Renal pelvis (tissue), 12 donors: ENCODE measurements around the gene PAQR7. TPM values are rescaled to one million over a fixed set of nuclear protein-coding genes. Genes with fewer than 3 reads are reported as not detected.
A peak's percentile ranks its signal among the peaks of the same experiment; 100 is the strongest.

Experiments
- DNase-seq: peaks from one replicate; pipeline ENCODE4 v3.0.0-alpha.2; 2013
- long read RNA-seq, 16 experiments: transcript quantifications; one replicate each; lab custom pipeline, GENCODE V29; 2026
- polyA plus RNA-seq, 3 donors: library from polyadenylated mRNA; unstranded; fragments of 120-200 nt; gene quantifications; one replicate each; pipeline ENCODE4 v1.2.1, GENCODE V29; 2013; ENCODE audit not compliant: insufficient read length in 3 of 3

Gene PAQR7
- 10 to 100 TPM; 26.6 to 36.8 (median 36.3) TPM for polyA plus RNA-seq
- long read RNA-seq, donor 1, partial matches to known transcripts, result 0 of 12 reads
- long read RNA-seq, donor 1, other reads (novel, unspliced or antisense), result 11 of 12 reads
- long read RNA-seq, donor 2, partial matches to known transcripts, result 0 of 15 reads
- long read RNA-seq, donor 2, other reads (novel, unspliced or antisense), result 11 of 15 reads
- long read RNA-seq, donor 3, partial matches to known transcripts, result 0 of 11 reads
- long read RNA-seq, donor 3, other reads (novel, unspliced or antisense), result 10 of 11 reads
- long read RNA-seq, donor 4, partial matches to known transcripts, result 0 of 13 reads
- long read RNA-seq, donor 4, other reads (novel, unspliced or antisense), result 11 of 13 reads
- long read RNA-seq, donor 5, partial matches to known transcripts, result 11 of 11 reads
- long read RNA-seq, donor 5, other reads (novel, unspliced or antisense), result 0 of 11 reads
- long read RNA-seq, donor 6, partial matches to known transcripts, result 68 of 77 reads
- long read RNA-seq, donor 6, other reads (novel, unspliced or antisense), result 5 of 77 reads
- long read RNA-seq, donor 7, partial matches to known transcripts, result 0 of 30 reads
- long read RNA-seq, donor 7, other reads (novel, unspliced or antisense), result 29 of 30 reads
- long read RNA-seq, donor 8, partial matches to known transcripts, result 0 of 1 reads
- long read RNA-seq, donor 8, other reads (novel, unspliced or antisense), result 0 of 1 reads
- long read RNA-seq, donor 9, partial matches to known transcripts, result 0 of 23 reads
- long read RNA-seq, donor 9, other reads (novel, unspliced or antisense), result 22 of 23 reads
- long read RNA-seq, donor 10, partial matches to known transcripts, result 0 of 7 reads
- long read RNA-seq, donor 10, other reads (novel, unspliced or antisense), result 6 of 7 reads
- long read RNA-seq, donor 11, partial matches to known transcripts, result 8 of 10 reads
- long read RNA-seq, donor 11, other reads (novel, unspliced or antisense), result 0 of 10 reads
- long read RNA-seq, donor 12, partial matches to known transcripts, result 0 of 26 reads
- long read RNA-seq, donor 12, other reads (novel, unspliced or antisense), result 23 of 26 reads
- long read RNA-seq, donor 13, transcript PAQR7-201 (2 exons, 3,297 nt), result major isoform, 5 of 13 reads
- long read RNA-seq, donor 13, partial matches to known transcripts, result 0 of 13 reads
- long read RNA-seq, donor 13, other reads (novel, unspliced or antisense), result 8 of 13 reads
- long read RNA-seq, donor 14, result 0 reads
- long read RNA-seq, donor 15, transcript PAQR7-201 (2 exons, 3,297 nt), result major isoform, 5 of 14 reads
- long read RNA-seq, donor 15, partial matches to known transcripts, result 9 of 14 reads
- long read RNA-seq, donor 15, other reads (novel, unspliced or antisense), result 0 of 14 reads
- long read RNA-seq, donor 16, partial matches to known transcripts, result 0 of 17 reads
- long read RNA-seq, donor 16, other reads (novel, unspliced or antisense), result 16 of 17 reads

GRCh38 chr1:25875154-25875855 lies at the start of gene PAQR7:
Gene PAQR7, minus strand, starts transcription at chr1:25875708. Its CDS starts 11,869 bp downstream, at chr1:25863839.
- DNase-seq, result peak; percentile 73

GRCh38 chr1:25924454-25924853 lies 48.9 kb upstream of the PAQR7 start:
- no peak for DNase-seq

- DNase-seq, result peak; percentile 33
Observed at GRCh38 chr1:25922971-25923552, 47.6 kb upstream of the PAQR7 start.

- DNase-seq, result peak; percentile 65
Observed at GRCh38 chr1:25922056-25922970, 46.8 kb upstream of the PAQR7 start.

- DNase-seq, result no peak
Observed at GRCh38 chr1:25918615-25919014, 43.1 kb upstream of the PAQR7 start.

- DNase-seq, result peak; percentile 27
Observed at GRCh38 chr1:25917996-25918395, 42.5 kb upstream of the PAQR7 start.

GRCh38 chr1:25916460-25916859 lies 41.0 kb upstream of the PAQR7 start:
- no peak for DNase-seq

- DNase-seq, result no peak
Observed at GRCh38 chr1:25914074-25914995, 38.8 kb upstream of the PAQR7 start.

- DNase-seq, result no peak
Observed at GRCh38 chr1:25913206-25913605, 37.7 kb upstream of the PAQR7 start.

GRCh38 chr1:25912076-25912831 lies 36.7 kb upstream of the PAQR7 start:
- no peak for DNase-seq

GRCh38 chr1:25911162-25911561 lies 35.7 kb upstream of the PAQR7 start:
- DNase-seq, result no peak

- DNase-seq, result no peak
Observed at GRCh38 chr1:25909040-25909439, 33.5 kb upstream of the PAQR7 start.

- no peak for DNase-seq
Observed at GRCh38 chr1:25908161-25908560, 32.7 kb upstream of the PAQR7 start.

- no peak for DNase-seq
Observed at GRCh38 chr1:25907601-25908000, 32.1 kb upstream of the PAQR7 start.

- DNase-seq, result peak; percentile 63
Observed at GRCh38 chr1:25906644-25907300, 31.3 kb upstream of the PAQR7 start.

- DNase-seq, result peak; percentile 96
Observed at GRCh38 chr1:25905680-25906643, 30.5 kb upstream of the PAQR7 start, which contains the start of gene STMN1. Gene STMN1, minus strand, starts transcription at chr1:25906419. Its CDS starts 1,743 bp downstream, at chr1:25904676.
